Esophagus mucosa (tissue), 1 donor: ENCODE results near the gene DAND5. TPM values are rescaled to one million over a fixed set of nuclear protein-coding genes. Genes with fewer than 3 reads are reported as not detected.

ENCODE experiments used
- ATAC-seq: fragments of 200-7000 bp; cut with Tn5 transposase; one replicate; pipeline ENCODE4 v1.9.1; 2020
- total RNA-seq: library from RNA; stranded (reverse); gene quantifications from one replicate; pipeline ENCODE4 v1.2.4, GENCODE V29; 2023
- donor health status: DM: yes; HTN: yes; CAD: no.

DAND5 gene, protein sequence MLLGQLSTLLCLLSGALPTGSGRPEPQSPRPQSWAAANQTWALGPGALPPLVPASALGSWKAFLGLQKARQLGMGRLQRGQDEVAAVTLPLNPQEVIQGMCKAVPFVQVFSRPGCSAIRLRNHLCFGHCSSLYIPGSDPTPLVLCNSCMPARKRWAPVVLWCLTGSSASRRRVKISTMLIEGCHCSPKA
- not detected for total RNA-seq

DNA sequence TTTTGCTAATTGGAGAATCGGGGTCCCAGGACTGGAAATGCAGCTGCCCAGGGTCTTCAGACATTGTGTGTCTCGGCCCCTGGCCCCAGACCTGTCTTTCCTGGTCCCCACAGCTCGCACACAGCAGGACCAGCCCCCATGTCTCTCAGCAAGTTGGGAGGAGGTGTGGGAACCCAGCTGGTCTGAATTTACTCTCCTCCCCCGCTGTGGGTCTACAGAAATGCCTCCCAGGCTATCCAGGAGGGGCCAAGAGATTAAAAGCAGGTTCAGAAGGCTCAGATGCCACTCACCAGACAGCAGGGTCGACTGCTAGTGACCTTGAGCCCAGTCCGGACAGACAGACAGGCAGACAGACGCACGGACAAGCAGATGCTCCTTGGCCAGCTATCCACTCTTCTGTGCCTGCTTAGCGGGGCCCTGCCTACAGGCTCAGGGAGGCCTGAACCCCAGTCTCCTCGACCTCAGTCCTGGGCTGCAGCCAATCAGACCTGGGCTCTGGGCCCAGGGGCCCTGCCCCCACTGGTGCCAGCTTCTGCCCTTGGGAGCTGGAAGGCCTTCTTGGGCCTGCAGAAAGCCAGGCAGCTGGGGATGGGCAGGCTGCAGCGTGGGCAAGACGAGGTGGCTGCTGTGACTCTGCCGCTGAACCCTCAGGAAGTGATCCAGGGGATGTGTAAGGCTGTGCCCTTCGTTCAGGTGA lies at the start of gene DAND5:
Gene DAND5 (plus strand): TSS at position 285 of the 697 bp plus-strand sequence. CDS start 85 bp downstream, at position 370.
- no peak for ATAC-seq

DNA sequence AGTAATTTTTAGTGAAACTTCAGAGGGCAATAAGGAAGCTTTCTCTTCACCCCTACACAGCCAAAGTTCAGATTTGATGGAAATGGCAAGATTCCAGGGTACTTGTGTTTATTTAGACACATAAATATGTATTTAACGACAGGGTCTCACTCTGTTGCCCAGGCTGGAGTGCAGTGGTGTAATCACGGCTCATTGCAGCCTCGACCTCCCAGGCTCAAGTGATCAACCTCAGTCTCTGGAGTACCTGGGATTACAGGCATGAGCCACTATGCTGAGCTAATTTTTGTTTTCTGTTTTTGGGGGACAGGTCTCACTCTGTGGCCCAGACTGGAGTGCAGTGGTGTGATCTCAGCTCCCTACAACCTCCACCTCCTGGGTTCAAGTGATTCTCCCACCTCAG lies 48.3 kb upstream of the DAND5 start:
- ATAC-seq, result no peak

DNA sequence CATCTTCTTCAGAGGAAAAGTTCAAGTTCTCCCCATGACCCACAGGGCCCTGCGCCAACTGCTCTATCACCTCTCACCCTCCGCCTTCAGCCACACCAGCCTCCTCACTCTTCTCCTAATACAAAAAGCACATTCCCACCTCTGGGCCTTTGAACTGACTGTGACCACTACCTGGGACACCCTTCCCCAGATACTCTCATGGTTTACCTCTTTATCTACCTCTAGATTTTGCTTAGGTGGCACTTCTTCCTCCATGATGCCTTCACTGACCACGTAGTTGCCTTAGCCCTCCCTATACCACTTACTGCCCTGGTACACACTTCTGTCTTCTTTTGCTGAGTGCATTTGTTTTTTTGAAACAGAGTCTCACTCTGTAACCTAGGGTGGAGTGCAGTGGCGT lies 46.4 kb upstream of the DAND5 start:
- no peak for ATAC-seq

DNA sequence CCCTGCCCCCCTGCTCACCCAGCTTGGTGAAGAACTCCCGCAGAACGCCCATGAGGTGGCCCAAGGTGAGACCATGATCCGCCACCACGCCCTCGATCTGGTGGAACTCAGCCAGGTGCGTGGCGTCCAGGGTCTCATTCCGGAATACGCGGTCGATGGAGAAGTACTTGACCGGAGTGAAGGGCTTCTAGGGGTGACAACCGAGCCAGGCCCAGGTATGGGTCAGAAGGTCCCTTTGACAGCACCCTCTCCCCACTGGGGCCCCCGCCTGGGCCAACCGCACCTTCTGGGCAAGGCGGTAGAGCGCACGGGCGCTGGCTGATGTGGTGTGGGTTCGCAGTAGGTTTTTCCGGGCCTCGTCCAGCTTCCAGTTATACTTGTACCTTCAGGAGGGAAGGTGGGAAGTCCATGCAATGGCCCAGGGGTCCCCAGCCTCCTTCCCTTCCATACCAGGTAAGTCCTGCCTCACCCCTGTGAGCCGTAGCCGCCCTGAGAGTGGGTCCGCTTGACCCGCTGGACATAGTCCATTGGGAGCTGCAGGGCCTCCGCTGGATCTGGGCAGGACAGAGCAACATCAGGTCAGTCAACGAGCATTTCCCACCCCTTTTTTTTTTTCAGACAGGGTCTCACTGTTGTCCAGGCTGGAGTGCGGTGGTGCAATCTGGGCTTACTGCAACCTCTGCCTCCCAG lies 44.6 kb upstream of the DAND5 start:
- no peak for ATAC-seq

DNA sequence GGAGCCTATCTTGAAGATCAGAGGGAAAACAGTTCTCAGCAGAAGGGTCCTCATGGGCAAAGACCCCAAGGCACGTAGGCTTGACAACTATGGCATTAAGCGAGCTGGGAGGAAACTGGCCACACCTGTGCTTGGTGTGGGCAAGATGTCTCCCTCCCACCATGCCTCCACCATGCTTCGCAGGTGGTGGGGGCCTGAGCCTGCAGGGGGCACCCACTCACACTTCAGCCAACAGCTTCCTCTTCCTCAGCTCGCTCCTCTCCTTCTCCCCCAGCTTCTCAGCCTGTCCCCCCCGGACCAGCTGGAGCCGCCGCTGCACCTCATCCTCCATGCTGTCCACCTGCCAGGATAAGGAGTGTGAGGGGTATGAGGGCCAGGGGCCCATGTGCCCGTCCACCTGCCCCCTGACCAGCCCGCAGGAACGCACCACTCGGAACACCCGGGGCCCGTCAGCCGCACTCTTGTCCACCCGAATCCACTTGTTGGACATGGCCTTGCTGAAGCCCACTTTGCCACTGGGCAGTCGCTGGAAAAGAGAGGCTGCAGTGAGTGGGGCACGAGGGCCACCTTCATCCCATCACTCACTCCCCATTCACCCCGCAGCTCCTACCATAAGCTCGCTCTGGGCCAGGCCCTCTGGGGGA lies 39.3 kb upstream of the DAND5 start:
- ATAC-seq, result no peak

DNA sequence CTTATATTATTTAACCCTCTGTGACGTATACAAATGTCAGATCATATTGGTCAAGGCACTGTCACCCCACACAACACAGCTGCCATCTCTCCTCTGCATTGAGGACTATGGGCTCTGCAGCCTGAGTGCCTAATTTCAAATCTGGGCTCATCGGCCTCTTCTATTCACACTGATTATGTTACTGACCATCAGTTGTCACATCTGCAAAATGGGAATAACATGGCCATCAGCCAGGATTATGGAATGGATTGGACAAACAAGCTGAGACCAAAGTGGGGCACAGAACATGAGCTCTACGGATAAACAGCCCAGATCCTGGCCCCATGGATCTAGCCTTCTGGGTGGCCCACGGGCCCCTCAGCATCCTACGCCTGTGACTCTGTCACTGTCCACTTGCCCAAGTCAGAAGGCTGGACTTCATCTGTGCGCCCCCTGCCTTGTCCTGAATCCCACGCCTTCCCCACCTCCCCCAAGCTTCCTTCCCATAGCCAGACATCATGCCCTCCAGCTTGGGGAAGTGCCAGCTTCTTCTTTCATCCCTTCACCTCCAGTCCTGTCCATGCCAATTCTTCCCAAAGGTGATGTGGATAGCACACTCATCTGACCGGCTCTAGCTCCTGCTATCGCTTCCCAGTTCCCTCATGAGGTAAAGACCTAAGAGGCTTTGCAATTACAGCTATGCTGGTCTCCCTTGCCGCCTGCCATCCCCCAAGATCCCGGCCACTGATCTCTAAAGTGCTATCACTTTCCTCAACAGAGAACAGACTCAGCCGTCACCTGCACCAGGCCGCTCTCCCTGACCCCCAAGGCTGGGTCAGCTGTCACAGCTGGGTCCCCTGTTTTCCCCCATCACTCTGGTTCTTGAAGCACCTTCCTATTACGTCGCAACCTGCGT lies 36.7 kb upstream of the DAND5 start:
- ATAC-seq, result no peak

DNA sequence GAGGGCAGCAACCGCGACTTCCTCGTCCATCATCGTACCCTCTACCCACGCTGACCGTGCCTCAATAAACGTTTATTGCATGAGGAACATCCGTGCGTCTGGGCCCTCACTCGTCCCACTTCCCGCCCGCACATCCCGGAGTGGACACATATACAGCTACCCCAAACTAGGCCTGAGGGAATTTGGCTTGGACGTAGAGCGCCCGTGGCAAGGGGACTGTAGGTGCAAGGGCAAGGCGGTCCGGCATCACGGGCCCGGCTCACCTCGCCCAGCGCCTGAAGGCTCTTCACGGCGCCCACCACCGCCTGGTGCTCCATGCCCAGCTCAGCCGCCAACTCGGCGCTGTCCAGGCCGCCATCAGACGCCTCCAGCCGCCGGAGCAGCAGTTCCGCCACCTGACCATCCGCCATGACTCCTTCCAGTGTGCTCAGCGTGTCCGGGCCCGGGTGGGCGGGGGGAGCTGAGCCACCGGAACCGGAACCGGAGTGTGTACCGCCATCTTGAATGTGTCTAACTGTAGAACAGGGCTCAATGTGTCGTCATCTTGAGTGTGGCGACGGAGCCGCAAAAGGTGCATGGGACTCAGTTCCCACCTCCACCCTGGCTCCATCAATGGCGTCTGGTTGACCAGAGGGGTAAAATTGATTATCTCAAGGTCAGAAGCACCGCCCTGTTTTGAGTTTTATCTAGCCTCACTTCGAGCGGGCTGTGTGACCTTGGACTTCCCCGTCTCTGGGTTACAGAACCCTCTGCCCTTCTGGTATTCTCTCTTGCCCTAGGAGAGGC lies 35.9 kb upstream of the DAND5 start, which contains the start of gene FARSA:
Gene FARSA (minus strand): TSS at position 425 of the 786 bp plus-strand sequence. CDS start 15 bp downstream, at position 410.
- peak; percentile 80 for ATAC-seq

DNA sequence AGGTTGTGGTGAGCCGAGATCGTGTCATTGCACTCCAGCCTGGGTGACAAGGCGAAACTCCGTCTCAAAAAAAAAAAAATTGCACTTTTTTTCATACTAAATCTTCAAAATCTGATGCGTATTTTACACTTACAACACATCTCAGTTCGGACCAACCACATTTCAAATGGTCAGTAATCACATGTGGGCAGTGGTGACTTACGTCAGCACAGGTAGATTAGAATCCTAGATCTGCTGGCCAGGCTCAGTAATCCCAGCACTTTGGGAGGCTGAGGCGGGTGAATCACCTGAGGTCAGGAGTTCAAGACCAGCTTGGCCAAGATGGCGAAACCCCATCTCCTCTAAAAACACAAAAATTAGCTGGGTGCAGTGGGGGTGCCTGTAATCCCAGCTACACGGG lies 34.3 kb upstream of the DAND5 start:
- ATAC-seq, result no peak

DNA sequence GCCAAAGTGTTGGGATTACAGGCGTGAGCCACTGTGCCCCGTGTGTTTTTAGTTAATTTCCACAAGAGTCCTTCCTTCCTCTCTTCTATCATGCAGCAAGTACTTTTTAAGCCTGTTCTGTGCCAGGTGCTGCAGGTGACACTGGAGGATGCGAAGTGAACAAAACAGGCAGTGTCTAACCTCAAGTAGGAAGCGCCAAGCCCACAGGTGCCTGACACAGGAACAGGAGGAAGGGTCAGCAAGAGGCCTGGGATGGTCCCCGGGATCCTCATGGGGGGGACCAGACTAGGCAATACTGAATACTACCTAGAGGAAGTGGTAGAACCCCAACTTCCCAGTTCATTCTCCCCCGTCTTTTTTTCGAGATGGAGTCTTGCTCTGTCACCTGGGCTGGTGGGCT lies 32.8 kb upstream of the DAND5 start:
- ATAC-seq, result no peak

DNA sequence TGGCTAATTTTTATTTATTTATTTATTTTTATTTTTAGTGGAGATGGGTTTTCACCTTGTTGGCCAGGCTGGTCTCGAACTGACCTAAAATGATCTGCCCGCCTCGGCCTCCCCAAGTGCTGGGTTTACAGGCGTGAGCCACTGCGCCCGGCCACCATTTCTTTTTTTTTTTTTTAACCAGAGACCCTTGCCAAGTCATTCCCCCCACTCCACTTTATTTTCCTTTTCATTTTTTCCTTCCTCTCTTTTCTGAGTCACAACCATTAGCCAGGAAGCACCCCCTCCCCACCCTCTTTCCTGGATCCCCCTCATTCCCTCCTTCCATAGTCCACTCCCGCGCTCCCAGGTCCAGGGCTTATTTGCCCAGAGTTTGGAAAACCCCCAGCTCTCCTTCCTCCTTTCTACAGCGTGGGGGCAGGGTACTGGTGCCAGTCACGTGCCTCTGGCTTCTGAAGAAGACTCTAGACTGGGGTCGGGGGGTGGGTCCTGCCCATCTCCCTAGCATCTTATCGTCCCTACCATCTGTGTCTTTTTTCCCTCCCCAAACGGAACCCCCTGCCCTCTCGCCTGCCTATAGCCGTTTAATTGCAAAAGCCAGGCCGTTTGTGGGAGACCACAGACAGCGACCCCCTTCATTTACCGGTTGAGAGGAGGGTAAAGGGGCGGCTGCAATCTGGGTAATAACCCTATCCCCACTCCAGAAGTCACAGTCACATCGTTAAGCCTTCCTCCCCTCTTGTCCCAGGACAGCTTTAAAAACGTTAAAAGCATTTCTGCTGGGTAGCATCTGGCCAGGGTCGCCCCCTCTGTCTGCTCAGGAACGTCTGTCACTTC lies 32.1 kb upstream of the DAND5 start:
- no peak for ATAC-seq

DNA sequence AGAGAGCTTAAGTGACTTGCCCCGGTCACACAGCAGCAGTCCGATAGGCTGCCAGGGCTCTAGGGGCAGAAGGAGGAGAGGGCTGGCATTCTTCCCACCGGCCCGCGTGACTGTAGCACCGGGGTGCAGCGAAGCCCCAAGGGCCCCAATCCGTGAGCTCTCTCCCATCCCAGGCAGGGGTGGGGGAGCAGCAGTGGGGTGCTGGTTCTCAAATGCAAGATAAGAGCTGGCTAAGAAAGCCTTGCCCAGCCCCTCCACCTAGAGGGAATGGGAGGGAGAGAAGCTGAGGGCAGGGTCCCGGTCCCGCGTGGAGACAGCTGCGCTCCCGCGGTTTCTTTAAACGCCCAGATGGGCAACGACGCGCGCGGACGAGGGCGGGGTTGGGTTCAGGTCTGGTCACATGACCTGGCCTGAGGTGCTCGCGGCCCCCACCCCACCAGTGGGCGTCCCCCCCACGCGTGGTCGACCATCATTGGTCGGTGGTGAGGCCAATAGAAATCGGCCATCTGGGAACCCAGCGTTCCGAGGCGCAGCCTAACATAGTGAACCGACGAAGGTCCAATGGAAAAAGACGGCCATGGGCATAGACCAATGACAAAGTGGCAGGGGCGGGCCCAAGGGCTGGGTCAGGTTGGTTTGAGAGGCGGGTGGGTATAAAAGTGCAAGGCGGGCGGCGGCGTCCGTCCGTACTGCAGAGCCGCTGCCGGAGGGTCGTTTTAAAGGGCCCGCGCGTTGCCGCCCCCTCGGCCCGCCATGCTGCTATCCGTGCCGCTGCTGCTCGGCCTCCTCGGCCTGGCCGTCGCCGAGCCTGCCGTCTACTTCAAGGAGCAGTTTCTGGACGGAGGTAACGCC lies 31.2 kb upstream of the DAND5 start, which contains the start of gene CALR:
Gene CALR (plus strand): TSS at position 683 of the 852 bp plus-strand sequence. CDS start 71 bp downstream, at position 754.
- ATAC-seq, result peak; percentile 93

DNA sequence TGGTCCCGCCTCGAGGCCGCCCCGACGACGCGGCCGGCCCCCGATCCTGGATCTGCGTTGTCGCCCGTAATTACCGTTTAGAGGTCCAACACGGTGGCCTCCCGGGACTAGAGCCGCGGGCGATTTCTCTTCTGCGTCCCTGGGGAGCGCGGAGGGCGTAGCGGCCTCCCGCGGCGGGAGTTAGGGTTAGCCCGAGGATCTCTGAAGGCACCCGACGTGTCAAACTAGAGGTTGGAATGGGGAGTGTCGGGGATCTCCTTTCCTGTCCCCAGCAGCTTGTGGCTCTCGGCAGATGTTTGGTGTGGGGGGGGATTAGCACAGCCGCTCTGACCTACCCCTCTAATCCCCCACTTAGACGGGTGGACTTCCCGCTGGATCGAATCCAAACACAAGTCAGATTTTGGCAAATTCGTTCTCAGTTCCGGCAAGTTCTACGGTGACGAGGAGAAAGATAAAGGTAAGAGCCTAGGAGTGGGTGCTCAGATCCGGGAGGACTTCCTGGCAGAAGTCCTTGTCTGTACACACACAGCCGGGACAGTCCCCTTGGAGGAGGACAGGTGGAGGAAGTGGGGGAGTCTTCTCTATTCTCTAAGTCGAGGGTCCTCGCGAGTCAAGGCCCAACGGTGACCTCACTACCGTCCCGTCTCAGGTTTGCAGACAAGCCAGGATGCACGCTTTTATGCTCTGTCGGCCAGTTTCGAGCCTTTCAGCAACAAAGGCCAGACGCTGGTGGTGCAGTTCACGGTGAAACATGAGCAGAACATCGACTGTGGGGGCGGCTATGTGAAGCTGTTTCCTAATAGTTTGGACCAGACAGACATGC lies 30.4 kb upstream of the DAND5 start:
- ATAC-seq, result peak; percentile 51

DNA sequence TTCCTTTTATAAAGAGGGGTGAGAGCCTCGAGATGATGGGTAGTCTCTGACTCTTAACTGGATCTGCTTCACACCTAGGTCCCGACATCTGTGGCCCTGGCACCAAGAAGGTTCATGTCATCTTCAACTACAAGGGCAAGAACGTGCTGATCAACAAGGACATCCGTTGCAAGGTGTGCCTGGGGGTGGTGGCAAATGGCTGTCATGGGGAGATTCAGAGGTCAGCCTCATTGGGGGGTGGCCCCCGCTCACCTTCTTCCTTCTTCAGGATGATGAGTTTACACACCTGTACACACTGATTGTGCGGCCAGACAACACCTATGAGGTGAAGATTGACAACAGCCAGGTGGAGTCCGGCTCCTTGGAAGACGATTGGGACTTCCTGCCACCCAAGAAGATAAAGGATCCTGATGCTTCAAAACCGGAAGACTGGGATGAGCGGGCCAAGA lies 29.4 kb upstream of the DAND5 start:
- no peak for ATAC-seq

DNA sequence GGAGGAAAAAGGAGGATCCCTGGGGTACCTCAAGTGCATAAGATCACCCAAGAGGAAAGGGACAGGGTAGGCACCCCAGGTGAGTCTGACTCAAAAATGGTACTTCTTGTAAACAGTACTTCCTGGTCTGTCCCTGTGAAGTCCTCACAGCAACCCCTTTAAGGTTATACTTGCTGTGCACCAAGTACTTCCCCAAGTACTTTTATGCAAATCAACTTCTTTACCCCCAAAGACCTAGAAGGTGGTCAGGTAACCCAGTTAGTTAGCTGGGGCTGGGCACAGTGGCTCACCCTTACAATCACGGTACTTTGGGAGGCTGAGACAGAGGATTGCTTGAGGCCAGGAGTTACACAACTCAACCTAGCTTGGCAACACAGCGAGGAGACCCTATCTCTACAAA lies 28.5 kb upstream of the DAND5 start:
- ATAC-seq, result no peak

DNA sequence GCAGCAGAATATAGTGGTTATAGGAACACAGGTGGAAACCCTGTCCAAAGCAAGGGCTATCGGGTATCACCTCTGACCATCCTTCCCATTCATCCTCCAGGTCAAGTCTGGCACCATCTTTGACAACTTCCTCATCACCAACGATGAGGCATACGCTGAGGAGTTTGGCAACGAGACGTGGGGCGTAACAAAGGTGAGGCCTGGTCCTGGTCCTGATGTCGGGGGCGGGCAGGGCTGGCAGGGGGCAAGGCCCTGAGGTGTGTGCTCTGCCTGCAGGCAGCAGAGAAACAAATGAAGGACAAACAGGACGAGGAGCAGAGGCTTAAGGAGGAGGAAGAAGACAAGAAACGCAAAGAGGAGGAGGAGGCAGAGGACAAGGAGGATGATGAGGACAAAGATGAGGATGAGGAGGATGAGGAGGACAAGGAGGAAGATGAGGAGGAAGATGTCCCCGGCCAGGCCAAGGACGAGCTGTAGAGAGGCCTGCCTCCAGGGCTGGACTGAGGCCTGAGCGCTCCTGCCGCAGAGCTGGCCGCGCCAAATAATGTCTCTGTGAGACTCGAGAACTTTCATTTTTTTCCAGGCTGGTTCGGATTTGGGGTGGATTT lies 25.8 kb upstream of the DAND5 start:
- ATAC-seq, result no peak

DNA sequence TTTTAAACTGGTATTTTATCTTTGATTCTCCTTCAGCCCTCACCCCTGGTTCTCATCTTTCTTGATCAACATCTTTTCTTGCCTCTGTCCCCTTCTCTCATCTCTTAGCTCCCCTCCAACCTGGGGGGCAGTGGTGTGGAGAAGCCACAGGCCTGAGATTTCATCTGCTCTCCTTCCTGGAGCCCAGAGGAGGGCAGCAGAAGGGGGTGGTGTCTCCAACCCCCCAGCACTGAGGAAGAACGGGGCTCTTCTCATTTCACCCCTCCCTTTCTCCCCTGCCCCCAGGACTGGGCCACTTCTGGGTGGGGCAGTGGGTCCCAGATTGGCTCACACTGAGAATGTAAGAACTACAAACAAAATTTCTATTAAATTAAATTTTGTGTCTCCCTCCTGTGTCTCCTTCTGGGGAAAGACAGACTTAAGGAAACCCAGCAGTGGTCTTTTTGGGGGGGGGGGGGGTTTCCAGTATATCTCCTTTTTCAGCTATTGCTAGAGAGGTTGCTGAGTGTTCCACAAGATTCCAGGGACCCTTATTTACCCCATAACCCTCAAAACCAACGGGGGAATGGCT lies 25.2 kb upstream of the DAND5 start:
- no peak for ATAC-seq

DNA sequence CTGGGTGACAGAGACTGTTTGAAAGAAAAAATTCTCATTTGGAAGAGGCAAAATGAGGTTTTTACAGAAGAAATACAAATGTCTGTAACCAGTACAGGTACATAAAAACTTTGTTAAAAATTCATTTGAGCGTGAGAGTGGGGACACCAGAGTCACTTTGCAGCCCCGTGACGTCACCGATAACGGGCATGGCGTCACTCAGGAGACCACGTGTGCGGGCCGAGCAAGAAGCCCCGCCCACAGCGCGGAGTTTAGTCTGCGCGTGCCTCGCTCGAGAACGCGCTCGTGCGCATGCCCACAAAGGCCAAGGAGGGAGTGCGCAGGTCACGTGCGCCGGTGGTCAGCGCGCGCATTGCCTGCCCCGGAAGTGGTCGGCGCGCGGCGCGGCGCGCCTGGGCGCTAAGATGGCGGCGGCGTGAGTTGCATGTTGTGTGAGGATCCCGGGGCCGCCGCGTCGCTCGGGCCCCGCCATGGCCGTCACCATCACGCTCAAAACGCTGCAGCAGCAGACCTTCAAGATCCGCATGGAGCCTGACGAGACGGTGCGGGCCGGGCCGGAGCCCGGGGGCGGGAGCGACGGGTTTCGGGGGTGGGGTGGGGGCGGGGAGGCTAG lies 23.8 kb upstream of the DAND5 start, which contains the start of gene RAD23A:
Gene RAD23A (plus strand): TSS at position 384 of the 613 bp plus-strand sequence. CDS start 87 bp downstream, at position 471.
- peak; percentile 91 for ATAC-seq
